ENCODE results near the gene CPZ. TPM values are rescaled to one million over a fixed set of nuclear protein-coding genes. Genes with fewer than 3 reads are reported as not detected.

The CPZ gene
- 41.6 and 41.8 TPM in 2 replicates for polyA plus RNA-seq (2013)

- Histone ChIP-seq H3K14ac (ENCODE audit: low read length) (peak within 1 kb of the TSS; percentile 76), H3K79me2 (ENCODE audit: control insufficient read depth, insufficient read depth, low read length, poor library complexity) (peaks cover 9% of the 10 kb centered on the region), H4K8ac (ENCODE audit: low read depth, low read length) (peak within 1 kb of the TSS; percentile 15)
These were observed at the start of gene CPZ for GRCh38 chr4:8592366-8593263. Gene CPZ (plus strand): TSS chr4:8592765. CDS start chr4:8592834, 69 bp downstream.

GRCh38 chr4:8542776-8543525 lies 49.6 kb upstream of the CPZ start:
- Histone ChIP-seq H3K4ac (ENCODE audit: low read depth, low read length) (no peak overlapping the region), H2BK12ac (ENCODE audit: low read length) (no peak overlapping the region), H3K9ac (ENCODE audit: low read length) (no peak overlapping the region), H4K12ac (ENCODE audit: low read depth, low read length) (no peak overlapping the region), H3K9me3 (ENCODE audit: insufficient read depth, low read depth, low read length) (no peaks in the 10 kb centered on the region), H2AFZ (ENCODE audit: insufficient read depth, low read length, poor library complexity) (no peak overlapping the region), H3K36me3 (ENCODE audit: control insufficient read depth in 1 of 2, insufficient read depth in 2 of 2, low read length in 2 of 2) (no peaks in the 10 kb centered on the region), H3K79me1 (ENCODE audit: low read length) (peaks cover 36% of the 10 kb centered on the region), H2BK120ac (ENCODE audit: insufficient read depth, low read length, poor library complexity) (no peak overlapping the region), H3K4me1 (ENCODE audit: control insufficient read depth in 1 of 2, insufficient read depth in 2 of 2, low read length in 2 of 2) (peaks cover 36 to 37% of the 10 kb centered on the region in 2 experiments), H4K8ac (ENCODE audit: low read depth, low read length) (no peak overlapping the region), H3K23ac (ENCODE audit: low read length) (no peak overlapping the region), H3K14ac (ENCODE audit: low read length) (no peak overlapping the region), H3K18ac (ENCODE audit: low read length) (no peak overlapping the region), H4K91ac (ENCODE audit: low read depth, low read length) (peak overlapping the region; percentile 10), H3K79me2 (ENCODE audit: control insufficient read depth, insufficient read depth, low read length, poor library complexity) (no peaks in the 10 kb centered on the region), H3K4me2 (ENCODE audit: low read length) (no peak overlapping the region), H2BK5ac (ENCODE audit: low read depth, low read length, poor library complexity) (no peak overlapping the region), H2AK5ac (ENCODE audit: low read length) (peak overlapping the region; percentile 5), H3K27me3 (ENCODE audit: insufficient read depth, low read length) (no peaks in the 10 kb centered on the region), H3K27ac (ENCODE audit: low read depth, low read length) (no peak overlapping the region), H3K4me3 (ENCODE audit: low read depth, low read length) (no peak overlapping the region)
- peak; percentile 73 for DNase-seq
- WGBS (ENCODE audit: extremely low coverage, insufficient coverage, insufficient read length) = no CpG with 5 or more reads among the region's 16 CpGs

More at GRCh38 chr4:8592366-8593263, at the start of gene CPZ:
- Histone ChIP-seq H4K12ac (ENCODE audit: low read depth, low read length) (no peak within 1 kb of the TSS), H2BK12ac (ENCODE audit: low read length) (peak within 1 kb of the TSS; percentile 51), H3K4ac (ENCODE audit: low read depth, low read length) (peak within 1 kb of the TSS; percentile 9), H3K27me3 (ENCODE audit: insufficient read depth, low read length) (no peaks in the 10 kb centered on the region), H3K36me3 (ENCODE audit: control insufficient read depth in 1 of 2, insufficient read depth in 2 of 2, low read length in 2 of 2) (peaks cover 15 to 23% of the 10 kb centered on the region in 2 experiments), H2BK120ac (ENCODE audit: insufficient read depth, low read length, poor library complexity) (peak within 1 kb of the TSS; percentile 28), H3K4me1 (ENCODE audit: control insufficient read depth in 1 of 2, insufficient read depth in 2 of 2, low read length in 2 of 2) (peaks cover 25 to 42% of the 10 kb centered on the region in 2 experiments), H3K9me3 (ENCODE audit: insufficient read depth, low read depth, low read length) (no peaks in the 10 kb centered on the region), H3K79me1 (ENCODE audit: low read length) (peaks cover 27% of the 10 kb centered on the region), H4K91ac (ENCODE audit: low read depth, low read length) (peak within 1 kb of the TSS; percentile 65), H2AFZ (ENCODE audit: insufficient read depth, low read length, poor library complexity) (no peak within 1 kb of the TSS), H3K4me2 (ENCODE audit: low read length) (peak within 1 kb of the TSS; percentile 81), H2BK5ac (ENCODE audit: low read depth, low read length, poor library complexity) (peak within 1 kb of the TSS; percentile 39), H3K23ac (ENCODE audit: low read length) (no peak within 1 kb of the TSS), H3K27ac (ENCODE audit: low read depth, low read length) (no peak within 1 kb of the TSS), H2AK5ac (ENCODE audit: low read length) (peak within 1 kb of the TSS; percentile 59), H3K4me3 (ENCODE audit: low read depth, low read length) (peak within 1 kb of the TSS; percentile 79), H3K9ac (ENCODE audit: low read length) (peak within 1 kb of the TSS; percentile 41), H3K18ac (ENCODE audit: low read length) (peak within 1 kb of the TSS; percentile 40)
- no CpG with 5 or more reads among the region's 58 CpGs for WGBS (ENCODE audit: extremely low coverage, insufficient coverage, insufficient read length)
- peak in 1 of 2 donors; percentile 30 for DNase-seq

GRCh38 chr4:8543623-8544022 lies 48.9 kb upstream of the CPZ start:
- H3K9me3 ChIP-seq (ENCODE audit: insufficient read depth, low read depth, low read length) = no peaks in the 10 kb centered on the region
- H3K27ac ChIP-seq (ENCODE audit: low read depth, low read length) = no peak overlapping the region
- H2BK12ac ChIP-seq (ENCODE audit: low read length) = no peak overlapping the region
- no peak overlapping the region for H4K91ac ChIP-seq (ENCODE audit: low read depth, low read length)
- H2BK5ac ChIP-seq (ENCODE audit: low read depth, low read length, poor library complexity) = no peak overlapping the region
- WGBS (ENCODE audit: extremely low coverage, insufficient coverage, insufficient read length) = no CpG with 5 or more reads among the region's 10 CpGs
- peaks cover 40 to 42% of the 10 kb centered on the region in 2 experiments for H3K4me1 ChIP-seq (ENCODE audit: control insufficient read depth in 1 of 2, insufficient read depth in 2 of 2, low read length in 2 of 2)
- H3K27me3 ChIP-seq (ENCODE audit: insufficient read depth, low read length) = no peaks in the 10 kb centered on the region
- H3K4me2 ChIP-seq (ENCODE audit: low read length) = no peak overlapping the region
- peaks cover 34% of the 10 kb centered on the region for H3K79me1 ChIP-seq (ENCODE audit: low read length)
- H4K8ac ChIP-seq (ENCODE audit: low read depth, low read length) = no peak overlapping the region
- H3K4ac ChIP-seq (ENCODE audit: low read depth, low read length) = no peak overlapping the region
- no peak overlapping the region for H4K12ac ChIP-seq (ENCODE audit: low read depth, low read length)
- H3K18ac ChIP-seq (ENCODE audit: low read length) = no peak overlapping the region
- H3K36me3 ChIP-seq (ENCODE audit: control insufficient read depth in 1 of 2, insufficient read depth in 2 of 2, low read length in 2 of 2) = no peaks in the 10 kb centered on the region
- H3K9ac ChIP-seq (ENCODE audit: low read length) = no peak overlapping the region
- no peak for DNase-seq
- no peak overlapping the region for H3K14ac ChIP-seq (ENCODE audit: low read length)
- no peak overlapping the region for H3K23ac ChIP-seq (ENCODE audit: low read length)
- H2AFZ ChIP-seq (ENCODE audit: insufficient read depth, low read length, poor library complexity) = no peak overlapping the region
- no peaks in the 10 kb centered on the region for H3K79me2 ChIP-seq (ENCODE audit: control insufficient read depth, insufficient read depth, low read length, poor library complexity)
- no peak overlapping the region for H3K4me3 ChIP-seq (ENCODE audit: low read depth, low read length)
- no peak overlapping the region for H2AK5ac ChIP-seq (ENCODE audit: low read length)
- H2BK120ac ChIP-seq (ENCODE audit: insufficient read depth, low read length, poor library complexity) = no peak overlapping the region

GRCh38 chr4:8544282-8544681 lies 48.3 kb upstream of the CPZ start:
- no peak overlapping the region for H2AFZ ChIP-seq (ENCODE audit: insufficient read depth, low read length, poor library complexity)
- no peaks in the 10 kb centered on the region for H3K9me3 ChIP-seq (ENCODE audit: insufficient read depth, low read depth, low read length)
- no peak overlapping the region for H3K4me2 ChIP-seq (ENCODE audit: low read length)
- no peak for DNase-seq
- H2BK12ac ChIP-seq (ENCODE audit: low read length) = peak overlapping the region; percentile 87
- H2BK5ac ChIP-seq (ENCODE audit: low read depth, low read length, poor library complexity) = no peak overlapping the region
- no peak overlapping the region for H3K9ac ChIP-seq (ENCODE audit: low read length)
- no peak overlapping the region for H3K18ac ChIP-seq (ENCODE audit: low read length)
- H3K79me2 ChIP-seq (ENCODE audit: control insufficient read depth, insufficient read depth, low read length, poor library complexity) = no peaks in the 10 kb centered on the region
- no peak overlapping the region for H3K27ac ChIP-seq (ENCODE audit: low read depth, low read length)
- no peak overlapping the region for H3K23ac ChIP-seq (ENCODE audit: low read length)
- H3K79me1 ChIP-seq (ENCODE audit: low read length) = peaks cover 37% of the 10 kb centered on the region
- peak overlapping the region; percentile 7 for H3K14ac ChIP-seq (ENCODE audit: low read length)
- no peak overlapping the region for H4K8ac ChIP-seq (ENCODE audit: low read depth, low read length)
- WGBS (ENCODE audit: extremely low coverage, insufficient coverage, insufficient read length) = no CpG with 5 or more reads among the region's 3 CpGs
- H3K36me3 ChIP-seq (ENCODE audit: control insufficient read depth in 1 of 2, insufficient read depth in 2 of 2, low read length in 2 of 2) = no peaks in the 10 kb centered on the region
- no peak overlapping the region for H3K4me3 ChIP-seq (ENCODE audit: low read depth, low read length)
- H2BK120ac ChIP-seq (ENCODE audit: insufficient read depth, low read length, poor library complexity) = no peak overlapping the region
- H3K27me3 ChIP-seq (ENCODE audit: insufficient read depth, low read length) = no peaks in the 10 kb centered on the region
- peak overlapping the region; percentile 79 for H4K91ac ChIP-seq (ENCODE audit: low read depth, low read length)
- H4K12ac ChIP-seq (ENCODE audit: low read depth, low read length) = no peak overlapping the region
- H3K4ac ChIP-seq (ENCODE audit: low read depth, low read length) = no peak overlapping the region
- H2AK5ac ChIP-seq (ENCODE audit: low read length) = no peak overlapping the region
- peaks cover 37 to 40% of the 10 kb centered on the region in 2 experiments for H3K4me1 ChIP-seq (ENCODE audit: control insufficient read depth in 1 of 2, insufficient read depth in 2 of 2, low read length in 2 of 2)

Data from trophoblast cell (in vitro differentiated cells and primary cell).